ENCODE data around the gene ARFGAP3. TPM values are rescaled to one million over a fixed set of nuclear protein-coding genes. Genes with fewer than 3 reads are reported as not detected.

ARFGAP3 gene
- total RNA-seq, 4 donors from 2014 or later, result 40.6 to 67.9 (median 49.1) TPM

DNA sequence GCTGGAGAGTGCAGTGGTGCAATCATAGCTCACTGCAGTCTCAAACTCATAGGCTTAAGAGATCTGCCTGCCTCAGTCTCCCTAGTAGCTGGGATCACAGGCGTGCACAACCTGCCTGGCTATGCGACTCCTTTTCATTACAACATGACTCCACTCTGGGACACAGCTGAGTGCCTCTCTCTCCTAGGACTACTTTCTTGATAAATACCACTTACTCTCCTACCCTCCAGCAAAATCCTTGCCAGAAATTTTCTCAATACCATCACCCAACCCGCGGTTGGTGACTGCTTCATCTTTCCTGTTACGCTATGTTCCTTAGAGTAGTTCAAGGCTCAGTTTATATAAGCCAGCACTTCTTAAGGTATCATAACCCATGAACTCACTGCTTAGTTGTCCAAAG is 26.9 kb downstream of the ARFGAP3 start:
- no peaks in the 10 kb centered on the region for H3K27me3 ChIP-seq
- H3K4me1 ChIP-seq, result no peaks in the 10 kb centered on the region
- ATAC-seq, result no peak
- H3K27ac ChIP-seq, result no peak overlapping the region
- WGBS, 2 donors (ENCODE audit: low coverage in 1 of 2), result 87 to 94% methylated on average over 3 to 4 of the region's 5 CpGs
- no peaks in the 10 kb centered on the region for H3K9me3 ChIP-seq
- no peak overlapping the region for H3K4me3 ChIP-seq
- TF ChIP-seq, protein P1, sequence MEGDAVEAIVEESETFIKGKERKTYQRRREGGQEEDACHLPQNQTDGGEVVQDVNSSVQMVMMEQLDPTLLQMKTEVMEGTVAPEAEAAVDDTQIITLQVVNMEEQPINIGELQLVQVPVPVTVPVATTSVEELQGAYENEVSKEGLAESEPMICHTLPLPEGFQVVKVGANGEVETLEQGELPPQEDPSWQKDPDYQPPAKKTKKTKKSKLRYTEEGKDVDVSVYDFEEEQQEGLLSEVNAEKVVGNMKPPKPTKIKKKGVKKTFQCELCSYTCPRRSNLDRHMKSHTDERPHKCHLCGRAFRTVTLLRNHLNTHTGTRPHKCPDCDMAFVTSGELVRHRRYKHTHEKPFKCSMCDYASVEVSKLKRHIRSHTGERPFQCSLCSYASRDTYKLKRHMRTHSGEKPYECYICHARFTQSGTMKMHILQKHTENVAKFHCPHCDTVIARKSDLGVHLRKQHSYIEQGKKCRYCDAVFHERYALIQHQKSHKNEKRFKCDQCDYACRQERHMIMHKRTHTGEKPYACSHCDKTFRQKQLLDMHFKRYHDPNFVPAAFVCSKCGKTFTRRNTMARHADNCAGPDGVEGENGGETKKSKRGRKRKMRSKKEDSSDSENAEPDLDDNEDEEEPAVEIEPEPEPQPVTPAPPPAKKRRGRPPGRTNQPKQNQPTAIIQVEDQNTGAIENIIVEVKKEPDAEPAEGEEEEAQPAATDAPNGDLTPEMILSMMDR (IDR thresholded peaks at IDR 0.05), result no peak
- TF ChIP-seq POLR2AphosphoS5 (IDR thresholded peaks at IDR 0.05) (no peak), EP300 (IDR thresholded peaks at IDR 0.05) (no peak), POLR2A (IDR thresholded peaks at IDR 0.05) (no peak)
- peaks cover 0 to 100% of the 10 kb centered on the region in 2 donors for H3K36me3 ChIP-seq

DNA sequence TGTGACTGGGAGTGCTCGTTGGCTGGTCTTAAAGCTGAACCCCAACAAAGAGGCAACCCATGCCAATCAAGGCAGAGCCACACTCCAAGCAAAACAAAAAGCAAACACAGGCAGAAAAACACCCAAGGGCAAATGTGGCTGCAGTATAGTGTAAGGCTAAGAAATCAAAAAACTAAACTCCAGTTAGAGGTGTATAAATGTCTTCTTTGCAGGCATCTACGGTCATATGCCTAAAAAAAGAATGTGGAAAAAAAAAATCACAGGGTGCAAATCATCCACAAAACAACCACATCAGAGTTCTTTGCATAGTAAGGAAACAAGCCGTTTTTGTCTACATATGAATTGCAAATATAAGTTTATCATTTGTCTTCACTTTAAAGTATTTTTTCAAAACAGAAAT is 27.8 kb downstream of the ARFGAP3 start:
- no peaks in the 10 kb centered on the region for H3K27me3 ChIP-seq
- H3K36me3 ChIP-seq, result peaks cover 0 to 100% of the 10 kb centered on the region in 2 donors
- no peaks in the 10 kb centered on the region for H3K9me3 ChIP-seq
- 69 to 73% methylated on average over 3 of the region's 3 CpGs for WGBS, 2 donors (ENCODE audit: low coverage in 1 of 2)
- ATAC-seq, result no peak
- H3K4me1 ChIP-seq, result no peaks in the 10 kb centered on the region
- TF ChIP-seq EP300 (IDR thresholded peaks at IDR 0.05) (no peak), POLR2AphosphoS5 (IDR thresholded peaks at IDR 0.05) (no peak), POLR2A (IDR thresholded peaks at IDR 0.05) (no peak)
- TF ChIP-seq, protein P1 (IDR thresholded peaks at IDR 0.05), result no peak
- H3K4me3 ChIP-seq, result no peak overlapping the region
- H3K27ac ChIP-seq, result no peak overlapping the region

DNA sequence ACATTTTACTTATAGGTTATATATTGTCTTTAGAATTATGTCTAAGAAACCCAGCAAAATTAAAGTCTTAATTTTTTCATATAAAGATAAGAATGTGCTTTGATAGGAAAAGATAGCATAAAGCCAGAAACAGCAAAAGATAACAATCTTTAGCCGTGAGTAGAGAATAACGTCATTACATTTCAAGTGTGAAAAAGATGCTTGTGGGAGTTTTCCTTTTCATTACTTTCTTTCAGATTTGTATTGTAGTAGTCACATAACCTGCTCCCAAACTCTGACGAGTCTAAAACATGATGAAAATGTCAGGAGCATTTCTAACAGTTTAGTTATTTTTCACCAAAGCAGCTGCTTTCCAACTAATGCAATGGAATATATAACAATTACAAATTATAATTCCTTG is 31.3 kb downstream of the ARFGAP3 start:
- no peaks in the 10 kb centered on the region for H3K27me3 ChIP-seq
- H3K27ac ChIP-seq, result no peak overlapping the region
- no peak for ATAC-seq
- no peaks in the 10 kb centered on the region for H3K4me1 ChIP-seq
- 73 to 74% methylated on average over 3 of the region's 3 CpGs for WGBS, 2 donors (ENCODE audit: low coverage in 1 of 2)
- no peaks in the 10 kb centered on the region for H3K9me3 ChIP-seq
- H3K4me3 ChIP-seq, result no peak overlapping the region
- no peak for TF ChIP-seq POLR2A (IDR thresholded peaks at IDR 0.05)
- TF ChIP-seq POLR2AphosphoS5 (IDR thresholded peaks at IDR 0.05), result no peak
- no peak for TF ChIP-seq EP300 (IDR thresholded peaks at IDR 0.05)
- TF ChIP-seq, protein P1 (IDR thresholded peaks at IDR 0.05), result no peak
- peaks cover 0 to 99% of the 10 kb centered on the region in 2 donors for H3K36me3 ChIP-seq

DNA sequence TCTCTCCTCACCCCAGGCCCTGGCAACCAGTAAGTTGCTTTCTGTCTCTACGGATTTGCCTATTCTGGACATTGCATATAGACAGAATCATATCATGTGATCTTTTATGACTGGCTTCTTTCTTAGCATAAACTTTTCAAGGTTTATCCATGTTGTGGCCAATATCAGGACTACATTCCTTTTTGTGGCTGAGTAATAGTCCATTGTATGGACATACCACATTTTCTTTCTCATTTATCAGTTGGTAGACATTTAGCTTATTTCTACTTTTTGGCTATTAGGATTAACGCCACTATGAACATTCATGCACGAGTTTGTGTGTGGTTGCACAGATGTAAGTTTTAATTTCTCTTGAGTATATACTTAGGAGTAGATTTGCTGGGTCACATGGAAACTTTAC is 35.7 kb downstream of the ARFGAP3 start:
- peaks cover 0 to 15% (median 0%) of the 10 kb centered on the region in 3 donors for H3K4me1 ChIP-seq
- no peak overlapping the region for H3K4me3 ChIP-seq
- no peaks in the 10 kb centered on the region for H3K9me3 ChIP-seq
- no peak for ATAC-seq
- no peak overlapping the region for H3K27ac ChIP-seq
- H3K36me3 ChIP-seq, result peaks cover 0 to 64% of the 10 kb centered on the region in 2 donors
- TF ChIP-seq EP300 (IDR thresholded peaks at IDR 0.05), result no peak
- TF ChIP-seq, protein P1 (IDR thresholded peaks at IDR 0.05), result no peak
- no peak for TF ChIP-seq POLR2A (IDR thresholded peaks at IDR 0.05)
- no peak for TF ChIP-seq POLR2AphosphoS5 (IDR thresholded peaks at IDR 0.05)
- H3K27me3 ChIP-seq, result no peaks in the 10 kb centered on the region
- WGBS, 2 donors (ENCODE audit: low coverage in 1 of 2), result 98 to 100% methylated on average over 2 to 3 of the region's 3 CpGs

DNA sequence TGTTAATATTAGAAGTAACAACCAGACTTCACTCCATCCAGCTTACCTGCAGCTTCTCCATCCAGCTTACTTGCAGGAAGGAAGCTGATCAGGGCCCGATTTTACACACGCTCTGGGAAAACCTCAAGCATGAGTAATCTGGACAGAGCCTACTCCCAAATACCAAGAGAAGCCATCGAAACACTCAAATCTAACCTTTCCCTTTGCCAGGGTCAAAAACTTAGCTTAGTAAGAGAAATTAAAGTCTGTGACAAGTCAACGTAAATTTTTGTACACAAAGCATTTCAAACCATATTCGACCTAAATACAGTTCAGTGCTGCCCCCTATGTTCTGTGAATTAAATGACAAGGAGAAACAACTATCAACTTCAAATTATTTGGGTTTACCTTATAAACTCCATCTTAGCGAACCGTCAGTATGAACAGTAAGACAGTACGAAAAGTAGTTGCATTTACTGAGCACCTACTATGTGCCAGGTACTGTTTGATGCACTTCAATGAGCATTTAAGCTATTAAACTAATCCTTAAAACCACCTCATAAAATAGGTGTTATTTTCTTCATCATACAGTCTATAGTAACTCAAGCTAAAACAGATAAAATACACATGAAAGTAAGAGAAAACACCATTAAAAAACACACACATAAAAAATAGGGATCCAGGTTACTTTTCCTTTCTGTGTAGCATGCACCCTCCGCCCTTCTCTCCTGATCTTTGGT is 36.9 kb downstream of the ARFGAP3 start:
- H3K36me3 ChIP-seq, result peaks cover 0 to 63% of the 10 kb centered on the region in 2 donors
- H3K4me3 ChIP-seq, result no peak overlapping the region
- H3K9me3 ChIP-seq, result no peaks in the 10 kb centered on the region
- peaks cover 0 to 15% (median 0%) of the 10 kb centered on the region in 3 donors for H3K4me1 ChIP-seq
- H3K27ac ChIP-seq, result peak overlapping the region in 1 of 4 donors; percentile 35
- no peak for ATAC-seq
- TF ChIP-seq EP300 (IDR thresholded peaks at IDR 0.05), result no peak
- TF ChIP-seq, protein P1 (IDR thresholded peaks at IDR 0.05), result peak in 3 of 4 experiments; percentile 36 to 67 (median 57)
- no peaks in the 10 kb centered on the region for H3K27me3 ChIP-seq
- WGBS, 2 donors (ENCODE audit: low coverage in 1 of 2), result 44 to 71% methylated on average over 9 of the region's 9 CpGs

Measured in gastroesophageal sphincter (tissue), 4 donors.